GM18498 (cell line): ENCODE data around the gene MIR17HG.

ENCODE experiments used
- ATAC-seq: cut with Tn5 transposase; IDR thresholded peaks from one replicate; pipeline ENCODE4 v1.9.1; 2021; ENCODE audit warnings: mild to moderate bottlenecking, moderate library complexity; ENCODE audit not compliant: unreplicated experiment

The MIR17HG gene

GRCh38 chr13:91368101-91368500 lies 20.6 kb downstream of the MIR17HG start:
- ATAC-seq = no peak

- ATAC-seq = no peak
Measured at GRCh38 chr13:91368676-91369440, 21.4 kb downstream of the MIR17HG start.

- ATAC-seq = no peak
Measured at GRCh38 chr13:91369441-91369831, 21.9 kb downstream of the MIR17HG start.

GRCh38 chr13:91370501-91370900 lies 23.0 kb downstream of the MIR17HG start:
- ATAC-seq = no peak

- no peak for ATAC-seq
Measured at GRCh38 chr13:91372911-91373310, 25.4 kb downstream of the MIR17HG start.

- ATAC-seq = peak; percentile 98
Measured at GRCh38 chr13:91375116-91375729, 27.7 kb downstream of the MIR17HG start.

- ATAC-seq = peak; percentile 71
Measured at GRCh38 chr13:91381371-91381770, 33.9 kb downstream of the MIR17HG start.

GRCh38 chr13:91383836-91384235 lies 36.3 kb downstream of the MIR17HG start:
- no peak for ATAC-seq

- ATAC-seq = no peak
Measured at GRCh38 chr13:91384896-91385295, 37.4 kb downstream of the MIR17HG start.

GRCh38 chr13:91389186-91389585 lies 41.7 kb downstream of the MIR17HG start:
- no peak for ATAC-seq

- no peak for ATAC-seq
Measured at GRCh38 chr13:91397595-91397994, 50.1 kb downstream of the MIR17HG start.

- ATAC-seq = peak; percentile 97
Measured at GRCh38 chr13:91398413-91399188, 51.1 kb downstream of the MIR17HG start, which contains the start of gene GPC5. TSS of gene GPC5 (plus strand) at chr13:91398621.

GRCh38 chr13:91399189-91400062 lies 51.9 kb downstream of the MIR17HG start:
- ATAC-seq = peak; percentile 6

GRCh38 chr13:91400063-91400399 lies 52.5 kb downstream of the MIR17HG start:
- ATAC-seq = no peak

GRCh38 chr13:91400671-91401070 lies 53.2 kb downstream of the MIR17HG start:
- ATAC-seq = no peak

- ATAC-seq = no peak
Measured at GRCh38 chr13:91401920-91402319, 54.4 kb downstream of the MIR17HG start.
